GM23338 (cell line): ENCODE data around the gene PRIMPOL.

Experiments
- CTCF ChIP-seq, 2 experiments: fragments of 200-600 bp in 1 of 2; sonication (generic) in 1 of 2; conservative IDR thresholded peaks; 2 replicates each; pipeline versions ENCODE4 v1.5.1 to v1.6.1; 2016 to 2017; ENCODE audit warnings: antibody characterized with exemption in 2 of 2, low read depth in 2 of 2, mild to moderate bottlenecking in 2 of 2, moderate library complexity in 1 of 2
- EZH2 ChIP-seq: fragments of 200-600 bp; sonication (generic); IDR thresholded peaks from one replicate; pipeline ENCODE4 v1.8.0; 2017; ENCODE audit warnings: antibody characterized with exemption, mild to moderate bottlenecking, low read depth; ENCODE audit not compliant: unreplicated experiment
- EZH2phosphoT487 ChIP-seq: fragments of 200-600 bp; sonication (generic); IDR thresholded peaks from one replicate; pipeline ENCODE4 v1.8.1; 2018; ENCODE audit warnings: antibody characterized with exemption; ENCODE audit not compliant: unreplicated experiment
- JUNB ChIP-seq: IDR thresholded peaks from one replicate; pipeline ENCODE4 v1.6.1; 2016; ENCODE audit warnings: antibody characterized with exemption; ENCODE audit not compliant: unreplicated experiment
- NANOG ChIP-seq: IDR thresholded peaks from 2 replicates; pipeline ENCODE4 v1.6.1; 2016; ENCODE audit warnings: antibody characterized with exemption, borderline replicate concordance
- POLR2AphosphoS5 ChIP-seq: IDR thresholded peaks from 2 replicates; pipeline ENCODE4 v1.6.1; 2016; ENCODE audit warnings: antibody characterized with exemption, low read depth
- REST ChIP-seq: IDR thresholded peaks from one replicate; pipeline ENCODE4 v1.6.1; 2018; ENCODE audit warnings: antibody characterized with exemption; ENCODE audit not compliant: unreplicated experiment
- ZNF114 ChIP-seq: fragments of 250-450 bp; sonication (Bioruptor Pico); IDR thresholded peaks from 2 replicates; pipeline ENCODE4 v1.5.0; 2020; ENCODE audit warnings: mild to moderate bottlenecking, moderate library complexity

- TF ChIP-seq POLR2AphosphoS5 (no peak), CTCF (conservative IDR thresholded peaks at IDR 0.05; ENCODE audit: low read depth in 2 of 2) (no peak; a peak in 1 of 4 replicates), JUNB (no peak), EZH2 (no peak), REST (no peak), ZNF114 (no peak), EZH2phosphoT487 (no peak), NANOG (no peak)
These were observed 675 bp downstream of the PRIMPOL start for GRCh38 chr4:184649971-184650855.
